Cardiac septum (tissue), 1 donor: ENCODE results near the gene KLF9. TPM values are rescaled to one million over a fixed set of nuclear protein-coding genes. Genes with fewer than 3 reads are reported as not detected.

Experiments used
- DNase-seq: peaks from one replicate; pipeline ENCODE4 v3.0.0-alpha.2; 2020; ENCODE audit warnings: low spot score
- intact Hi-C: fragments of 100-400 bp; cut with DNase I; formaldehyde crosslinking; loops from one replicate; pipeline ENCODE4 v1.14.0; 2022
- total RNA-seq: library from RNA; stranded (reverse); fragmentation: NEBNext Ultra II Directional; extraction: Animal tissue kit (Norgen Biotek cat#: 25700); gene quantifications from one replicate; pipeline ENCODE4 v1.2.1, GENCODE V29; 2021
- donor health status: DM: no; HTN: no; CAD: no.

KLF9 gene
- total RNA-seq, 1 donor from 2014 or later: 19.0 TPM

DNA sequence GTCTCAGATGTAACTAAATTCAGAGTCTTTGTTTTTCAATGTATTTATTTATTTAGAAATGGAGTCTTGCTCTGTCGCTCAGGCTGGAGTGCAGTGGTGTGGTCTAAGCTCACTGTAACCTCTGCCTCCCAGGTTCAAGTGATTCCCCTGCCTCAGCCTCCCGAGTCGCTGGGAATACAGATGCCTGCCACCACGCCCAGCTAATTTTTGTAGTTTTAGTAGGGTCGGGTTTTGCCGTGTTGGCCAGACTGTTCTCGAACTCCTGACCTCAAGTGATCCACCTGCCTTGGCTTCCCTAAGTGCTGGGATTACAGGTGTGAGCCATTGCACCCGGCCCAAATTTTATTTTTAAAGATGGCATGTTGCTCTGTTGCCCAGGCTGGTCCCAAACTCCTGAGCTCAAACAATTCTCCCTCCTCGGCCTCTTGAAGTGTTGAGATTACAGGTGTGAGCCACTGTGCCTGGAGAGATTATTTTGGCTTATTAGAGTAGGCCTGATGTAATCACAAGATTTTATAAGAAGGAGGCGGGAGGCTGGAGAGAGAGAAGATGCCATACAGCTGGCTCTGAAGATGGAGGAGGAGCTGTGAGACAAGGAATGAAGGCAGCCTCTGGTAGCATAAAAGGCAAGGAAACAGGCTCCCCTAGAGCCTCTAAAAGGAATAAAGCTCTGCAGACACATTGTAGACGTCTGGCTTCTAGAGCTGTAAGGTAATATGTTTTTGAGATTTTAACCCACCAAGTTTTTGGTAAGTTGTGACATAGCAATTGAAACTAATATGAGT lies 12.9 kb upstream of the KLF9 start:
- no peak for DNase-seq
- intact Hi-C loops: no loop called here

DNA sequence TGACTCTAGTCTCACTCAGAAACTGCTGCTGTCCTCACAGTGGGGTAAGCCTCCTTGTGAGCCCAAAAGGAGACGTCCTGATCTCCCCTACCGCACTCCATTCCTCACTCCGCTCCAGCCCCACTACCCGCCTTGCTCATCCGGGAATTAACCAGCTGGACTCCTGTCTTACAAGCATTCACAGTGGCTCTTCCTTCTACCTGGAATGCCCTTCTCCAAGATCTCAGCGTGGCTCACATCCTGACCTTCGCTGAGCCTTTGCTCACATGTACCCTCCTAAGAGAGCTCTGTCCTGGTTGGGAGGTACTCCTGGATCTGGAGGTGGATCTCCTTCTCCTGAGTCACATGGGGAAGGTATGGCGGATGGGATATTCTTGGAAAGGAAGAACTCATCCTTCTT lies 10.7 kb upstream of the KLF9 start:
- DNase-seq: no peak
- intact Hi-C loops: no loop called here

DNA sequence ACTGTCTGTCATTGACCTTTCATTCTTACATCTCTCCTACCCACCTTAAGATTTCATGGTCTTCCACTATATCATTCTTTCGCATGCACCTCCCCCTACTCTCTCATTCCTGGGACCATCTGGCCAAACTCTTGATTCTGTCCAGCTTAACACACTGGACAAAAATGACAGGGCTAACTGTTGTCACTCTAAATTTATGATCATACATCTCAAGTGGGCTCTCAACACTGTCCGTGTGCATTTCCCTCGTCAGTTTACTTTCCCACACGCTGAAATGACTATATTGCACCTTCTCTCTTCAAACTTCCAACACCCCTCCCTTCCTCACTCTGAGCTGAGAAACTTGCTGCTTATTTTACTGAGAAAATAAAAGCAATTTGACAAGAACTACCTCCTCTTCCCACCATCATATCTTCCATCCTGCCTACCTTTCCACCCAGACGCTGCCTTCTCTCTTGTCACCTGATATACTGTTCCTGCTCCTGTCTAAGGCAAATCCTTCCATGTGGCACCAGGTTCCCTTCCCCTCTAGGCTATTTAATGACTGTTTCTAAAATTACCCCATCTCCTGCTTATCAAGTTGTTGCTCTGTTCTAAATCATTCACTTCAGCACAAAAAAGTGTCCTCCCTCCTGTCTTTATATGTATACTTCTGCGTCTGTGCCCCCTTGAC lies 8.1 kb upstream of the KLF9 start:
- intact Hi-C loops: no loop called here
- DNase-seq: no peak

DNA sequence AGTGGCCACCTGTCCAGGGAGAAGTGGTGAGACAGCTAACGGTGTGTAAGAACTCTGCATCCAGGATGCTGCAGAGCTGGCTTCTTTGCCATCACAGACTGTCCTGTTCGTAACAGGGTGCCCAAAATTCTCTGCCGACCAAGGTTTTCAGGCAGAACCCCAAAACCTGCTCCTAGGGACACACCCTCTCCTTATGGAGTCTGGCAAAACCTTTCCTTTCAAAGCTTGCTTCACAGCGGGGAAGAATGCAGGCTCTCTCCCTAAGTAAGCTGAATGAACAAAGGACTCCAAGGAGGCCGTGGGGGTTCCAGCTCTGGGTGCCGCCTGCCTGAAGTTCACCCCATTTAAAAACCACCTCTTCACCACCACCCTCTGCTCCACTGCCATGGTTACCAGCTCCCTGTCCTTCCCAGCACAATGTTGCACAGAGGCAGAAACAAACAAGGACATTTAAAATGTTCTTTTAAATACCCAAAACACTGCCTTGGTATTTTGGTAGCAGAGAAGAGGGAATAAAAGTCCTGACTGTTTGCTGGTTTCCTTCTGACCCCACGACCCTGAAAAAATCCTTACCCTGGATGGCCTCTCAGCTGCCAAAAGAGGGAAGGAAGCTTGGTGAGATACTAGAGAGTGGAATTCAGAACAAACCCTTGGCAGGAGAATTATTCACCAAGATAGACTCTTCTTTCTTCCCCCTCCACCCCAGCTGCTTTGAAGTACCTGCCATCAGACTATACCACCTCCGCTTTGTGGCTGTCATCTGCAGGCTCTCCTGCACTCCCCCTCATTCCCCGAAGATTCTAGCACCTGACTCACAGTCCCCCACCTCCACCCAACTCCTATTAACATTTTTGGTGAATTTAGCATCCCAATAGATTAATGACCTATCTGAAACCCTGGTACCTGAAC lies 7.1 kb upstream of the KLF9 start:
- DNase-seq: no peak
- intact Hi-C loops: loop anchor here (2.0 kb wide), 2 partner anchors 59 to 165 kb away; no protein-coding TSS in a partner anchor

DNA sequence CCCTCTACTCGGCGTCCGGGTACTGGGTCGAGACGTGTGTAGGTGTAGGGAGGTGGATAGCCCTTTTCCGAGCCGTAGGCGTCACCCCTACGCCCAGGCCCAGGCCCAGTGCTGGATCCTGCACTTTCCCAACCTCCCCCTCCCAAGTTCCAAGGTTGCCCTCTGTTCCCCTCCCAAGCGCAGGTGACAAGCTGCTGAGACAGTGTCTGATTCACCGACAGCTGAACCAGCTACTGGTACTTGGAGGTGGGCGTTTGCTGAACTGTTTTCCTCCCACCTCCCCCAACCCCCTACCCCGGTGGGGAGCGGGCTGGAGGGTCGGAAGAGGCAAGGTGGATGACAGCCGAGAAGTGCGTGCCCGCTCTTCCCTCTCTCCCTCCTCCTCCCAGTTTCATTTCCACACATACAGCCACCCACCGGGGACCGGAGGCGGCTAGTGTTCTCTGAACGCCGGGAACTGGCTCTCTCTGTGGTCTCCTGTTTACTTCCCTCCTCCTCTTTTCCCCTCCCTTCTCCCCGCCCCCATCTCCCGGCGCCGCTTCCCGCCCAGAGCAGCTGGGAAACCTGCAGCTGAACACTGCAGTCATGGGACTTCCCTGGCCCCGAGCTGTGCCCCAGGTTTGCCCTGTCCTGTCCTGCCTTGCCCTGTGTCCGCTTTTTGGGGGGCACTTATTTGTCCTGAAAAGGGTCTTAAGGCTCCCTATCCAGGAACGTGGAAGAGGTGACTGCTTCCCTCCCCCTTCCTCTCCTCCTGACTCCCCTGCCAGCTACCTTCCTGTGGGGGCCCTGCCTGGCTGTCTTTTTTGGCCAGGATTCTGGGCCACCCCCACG lies 6.2 kb upstream of the KLF9 start:
- DNase-seq: peak; percentile 96
- intact Hi-C loops: loop anchor here (1.0 to 2.0 kb wide), 4 partner anchors 50 to 181 kb away; no protein-coding TSS in a partner anchor

DNA sequence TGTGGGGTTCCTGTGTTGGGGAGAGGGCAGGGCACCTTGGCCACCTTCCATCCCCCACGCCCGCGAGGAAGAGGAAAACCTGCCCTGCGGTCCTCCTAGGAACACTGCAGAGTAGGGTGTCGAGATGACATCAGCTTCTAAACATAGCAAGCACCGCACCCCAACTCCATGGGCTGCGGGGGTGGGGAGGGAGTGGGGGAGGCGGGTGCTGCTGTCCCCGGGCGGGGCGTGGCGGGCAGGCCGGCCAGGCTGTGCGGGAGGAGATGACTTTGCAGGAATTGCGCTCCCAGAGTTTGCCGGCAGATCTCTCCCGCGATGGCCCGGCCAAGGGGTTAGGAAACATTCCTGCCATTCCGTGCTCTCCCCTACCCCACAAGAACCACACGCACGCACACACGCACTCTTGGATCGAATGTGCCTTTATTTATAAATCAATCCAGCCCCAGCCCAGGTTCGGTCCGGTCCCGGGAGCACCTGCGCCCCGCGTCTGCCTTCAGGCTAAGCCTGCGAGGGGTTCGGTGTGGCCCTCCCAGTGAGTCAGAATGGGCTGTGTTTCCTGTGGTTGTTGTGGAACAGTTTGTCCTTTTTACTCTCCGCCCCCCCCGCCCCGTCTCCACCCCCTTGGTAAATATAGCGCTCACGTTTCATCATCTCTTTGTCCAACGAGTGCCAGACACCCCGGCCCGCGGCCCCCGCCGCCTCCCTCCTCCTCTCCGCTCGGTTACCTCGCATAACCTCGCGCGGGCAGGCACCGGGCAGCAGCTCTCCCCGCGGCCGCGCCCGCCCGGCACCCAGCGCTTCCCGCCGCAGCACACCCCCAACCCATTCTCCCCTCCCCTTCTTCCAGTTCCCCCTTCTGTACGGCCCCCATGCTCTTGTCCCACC lies 5.3 kb upstream of the KLF9 start:
- intact Hi-C loops: loop anchor here (1.0 to 5.0 kb wide), 5 partner anchors 51 to 182 kb away; partner anchors contain the start of gene SMC5
- DNase-seq: peak; percentile 95

DNA sequence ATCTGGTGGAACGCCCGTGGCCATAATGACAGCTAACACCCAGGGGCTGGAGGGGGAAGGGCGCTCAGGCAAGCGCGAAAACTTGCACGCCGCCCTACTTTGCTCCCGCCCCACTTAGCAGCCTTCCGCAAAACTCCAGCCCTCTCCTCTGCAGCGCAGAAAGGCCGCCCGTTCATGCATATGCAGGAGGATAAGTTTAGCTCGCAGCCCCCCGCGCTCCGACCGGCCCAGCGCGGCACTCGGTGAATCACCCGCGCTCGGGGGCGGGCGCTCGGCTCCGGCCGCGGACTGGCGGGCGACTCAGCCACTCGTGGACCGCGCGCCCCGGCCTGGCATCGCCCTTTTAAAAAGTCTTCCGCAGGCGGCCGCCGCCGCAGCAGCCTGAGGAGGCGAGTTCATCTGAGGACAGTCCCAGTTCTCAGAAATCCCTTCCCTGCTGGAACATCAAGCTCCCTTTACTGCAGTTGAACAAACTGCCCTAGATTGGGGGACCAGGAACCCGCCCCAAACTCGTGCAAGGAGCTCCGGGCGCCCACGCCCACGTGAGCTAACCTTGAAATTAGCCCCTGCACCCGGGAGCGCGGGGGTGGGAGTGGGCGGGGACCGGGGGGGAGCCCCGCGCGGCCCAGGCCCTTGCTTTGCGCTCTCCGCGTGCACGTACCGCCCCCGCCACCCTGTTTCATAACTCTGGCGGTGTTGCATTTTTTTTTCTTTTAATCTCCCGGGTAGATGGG lies 4.5 kb upstream of the KLF9 start:
- peak; percentile 97 for DNase-seq
- intact Hi-C loops: loop anchor here (5.0 kb wide), 1 partner anchor 162 kb away; the partner anchor contains the start of gene SMC5

DNA sequence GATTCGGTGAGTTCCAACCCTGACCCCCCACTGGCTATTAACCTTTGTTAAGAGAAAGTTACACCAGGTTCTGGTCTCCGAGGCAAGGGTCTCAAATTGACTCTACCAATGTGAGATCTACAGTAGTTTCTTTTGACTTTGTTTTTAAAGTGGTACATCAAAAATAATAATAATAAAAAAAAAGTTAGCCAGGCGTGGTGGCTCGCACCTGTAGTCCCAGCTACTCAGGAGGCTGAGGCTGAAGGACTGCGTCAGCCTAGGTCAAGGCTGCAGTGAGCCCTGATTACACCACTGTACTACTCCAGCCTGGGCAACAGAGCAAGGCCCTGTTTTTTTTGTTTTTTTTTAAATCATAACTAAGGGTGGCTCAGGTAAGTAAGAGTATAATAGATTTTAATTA lies 1.0 kb upstream of the KLF9 start:
- intact Hi-C loops: loop anchor here (5.0 kb wide), 1 partner anchor 158 kb away; the partner anchor contains the start of gene SMC5
- DNase-seq: no peak

DNA sequence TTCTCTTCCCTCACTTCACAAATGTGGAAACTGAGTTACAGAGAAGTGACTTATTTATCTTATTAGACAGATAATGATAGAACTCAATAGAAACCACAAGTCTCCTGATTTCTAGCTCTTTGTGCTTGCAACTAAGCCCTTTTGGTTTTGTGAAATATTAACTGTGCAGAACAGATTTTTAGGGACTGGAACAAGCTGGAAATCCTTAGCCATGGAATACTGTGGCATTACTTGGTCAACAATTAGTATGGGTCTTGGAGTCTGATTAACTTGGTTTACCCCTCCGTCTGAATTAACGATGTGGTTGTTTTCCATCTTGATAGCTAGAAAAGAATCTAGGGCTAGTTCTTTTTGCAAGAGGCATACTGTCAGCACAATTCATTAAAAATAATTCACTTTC lies 584 bp upstream of the KLF9 start:
- no peak for DNase-seq
- intact Hi-C loops: loop anchor here (5.0 kb wide), 1 partner anchor 158 kb away; the partner anchor contains the start of gene SMC5

DNA sequence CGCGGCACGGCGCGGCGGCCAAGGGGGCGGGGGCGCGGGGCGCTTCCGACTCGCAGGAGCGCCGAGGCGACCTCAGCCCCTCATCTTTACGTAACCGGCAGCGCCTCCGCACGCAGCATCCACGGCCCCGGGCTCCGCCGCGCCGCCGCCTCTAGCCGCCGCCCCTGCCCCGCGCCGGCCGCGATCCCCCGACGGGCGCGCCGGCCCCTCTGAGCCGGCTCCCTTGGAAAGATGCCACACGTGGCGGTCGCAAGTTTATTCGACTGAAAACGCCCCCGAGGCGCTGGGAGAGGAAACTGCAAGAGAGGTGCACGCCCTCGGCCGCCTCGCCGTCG lies 1.0 kb downstream of the KLF9 start:
- DNase-seq: peak; percentile 78
- intact Hi-C loops: loop anchor here (2.0 kb wide), 1 partner anchor 175 kb away; no protein-coding TSS in a partner anchor

DNA sequence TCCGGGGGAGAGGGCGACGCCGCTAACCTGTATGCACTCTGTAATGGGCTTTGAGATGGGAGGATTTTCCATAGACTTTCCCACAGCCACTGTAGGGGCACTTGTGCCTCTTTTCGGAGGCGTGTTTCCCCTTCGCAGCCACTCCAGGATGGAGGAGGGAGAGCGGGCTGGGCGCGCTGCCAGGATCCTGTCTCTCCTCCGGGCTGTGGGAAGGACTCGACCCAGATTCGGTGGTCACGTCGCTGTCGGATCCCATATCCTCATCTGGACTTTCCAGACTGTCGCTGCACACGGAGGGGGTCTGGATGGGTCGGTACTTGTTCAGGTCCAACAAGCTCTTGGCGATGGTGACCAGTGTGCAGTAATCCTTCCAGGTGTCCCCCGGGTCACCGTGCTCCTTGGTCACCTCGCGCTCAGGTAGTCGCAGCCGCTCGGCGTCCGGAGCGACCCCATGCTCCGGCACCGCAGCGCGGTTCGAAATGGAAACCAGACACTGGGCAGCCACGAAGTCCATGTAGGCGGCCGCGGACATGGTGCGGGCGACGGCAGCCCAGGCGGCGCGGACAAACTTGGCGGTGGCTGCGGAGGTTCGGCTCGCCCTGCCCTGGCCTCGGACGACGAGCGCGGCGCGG lies 1.5 kb downstream of the KLF9 start:
- intact Hi-C loops: loop anchor here (2.0 kb wide), 1 partner anchor 176 kb away; no protein-coding TSS in a partner anchor
- DNase-seq: peak; percentile 93

DNA sequence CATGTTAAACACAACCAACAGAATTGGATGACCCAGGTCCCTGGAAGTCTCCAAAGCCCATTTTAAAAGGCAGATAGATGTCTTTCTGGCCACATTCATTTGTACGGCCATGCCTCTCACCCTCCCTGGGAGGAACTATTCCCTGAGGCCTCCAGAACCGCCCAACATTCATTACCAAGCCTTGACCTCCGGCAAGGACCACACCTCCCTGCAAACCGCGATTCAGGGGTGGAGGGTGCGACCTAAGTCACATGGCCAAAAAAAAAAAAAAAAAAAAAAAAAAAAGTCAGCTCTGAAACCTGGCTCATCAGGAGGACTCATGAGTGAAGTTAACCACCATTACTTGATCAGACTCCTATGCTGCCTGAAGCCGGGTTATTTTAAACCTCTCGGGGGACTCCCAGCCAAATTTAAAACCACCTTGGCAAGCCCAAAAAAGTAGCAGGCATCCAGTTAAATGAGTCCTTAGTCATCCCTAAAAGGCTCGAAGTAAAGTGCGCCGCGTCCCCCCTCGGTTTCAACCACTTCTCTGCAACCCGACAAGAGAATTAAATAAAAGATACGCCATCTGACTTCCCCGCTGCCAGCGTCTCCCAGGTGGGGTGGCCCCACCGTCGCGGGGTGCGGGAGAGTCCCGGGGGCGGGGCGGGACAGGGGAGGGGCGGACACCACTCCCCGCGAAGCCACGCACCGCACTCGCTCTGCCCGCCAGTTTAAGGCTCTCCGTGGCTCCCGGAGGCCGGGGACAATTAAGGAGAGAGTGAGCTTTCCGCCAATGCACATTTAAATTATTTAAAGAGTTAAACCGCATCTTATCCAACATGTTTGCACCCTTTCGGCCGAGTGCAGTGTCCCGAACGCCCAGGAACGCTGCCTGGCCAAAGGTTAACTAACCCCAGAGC lies 2.3 kb downstream of the KLF9 start:
- intact Hi-C loops: loop anchor here (2.0 kb wide), 1 partner anchor 177 kb away; no protein-coding TSS in a partner anchor
- peak; percentile 82 for DNase-seq

DNA sequence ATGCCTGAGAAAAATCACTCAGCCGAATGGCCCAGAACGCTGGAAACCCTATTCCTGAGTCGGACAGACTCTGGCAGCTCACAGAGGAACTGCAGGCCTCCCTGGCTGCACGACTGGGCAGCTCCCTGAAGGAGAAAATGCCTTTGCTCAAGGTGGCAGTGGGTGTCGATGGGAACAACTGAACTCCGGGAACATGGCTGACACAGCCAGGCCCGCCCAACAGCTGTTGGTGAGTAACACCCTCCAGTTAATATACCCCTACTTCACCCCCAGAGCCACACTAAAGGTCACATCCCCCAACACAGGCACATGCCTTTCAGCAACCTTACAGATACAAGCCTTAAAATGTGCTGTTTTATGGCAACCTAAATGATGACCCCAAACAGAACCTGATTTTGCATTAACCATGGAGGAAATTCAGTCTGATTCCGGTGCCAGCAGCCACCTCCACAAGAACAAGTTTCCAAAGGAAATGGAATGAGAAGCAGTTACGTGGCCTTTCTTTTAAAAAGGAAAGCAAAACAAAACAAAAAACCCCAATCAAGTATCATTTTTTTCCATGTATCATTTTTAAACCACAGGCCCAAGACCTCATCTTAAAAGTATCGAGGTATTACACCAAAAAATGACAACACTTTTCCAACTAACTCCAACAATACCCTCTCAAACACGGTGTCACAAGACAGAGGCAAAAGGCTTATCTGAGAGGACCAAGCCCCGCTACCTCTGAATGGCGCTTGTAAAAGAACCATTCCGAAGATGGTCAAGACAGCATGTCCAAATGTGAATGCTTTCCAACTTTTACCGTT lies 3.1 kb downstream of the KLF9 start:
- intact Hi-C loops: no loop called here
- peak; percentile 83 for DNase-seq

DNA sequence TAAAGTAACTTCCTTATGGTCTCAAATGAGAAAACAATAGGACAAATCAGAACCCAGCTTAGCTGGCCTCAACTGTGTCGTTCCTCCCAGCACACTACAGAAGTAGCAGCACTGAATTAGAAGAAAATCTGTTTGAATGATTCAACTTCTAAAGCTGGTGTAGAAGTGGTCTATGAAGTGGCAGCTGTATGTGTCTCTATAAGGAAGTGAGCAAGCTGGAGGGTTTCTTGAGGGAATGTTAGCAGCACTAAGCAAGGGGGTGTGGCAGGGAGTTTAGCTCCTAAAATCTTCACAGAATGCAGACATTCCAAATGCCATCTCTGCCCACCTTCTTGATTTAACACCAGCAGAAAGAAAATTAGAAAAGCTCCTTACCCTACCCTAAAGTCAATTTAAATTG lies 4.1 kb downstream of the KLF9 start:
- intact Hi-C loops: no loop called here
- no peak for DNase-seq

DNA sequence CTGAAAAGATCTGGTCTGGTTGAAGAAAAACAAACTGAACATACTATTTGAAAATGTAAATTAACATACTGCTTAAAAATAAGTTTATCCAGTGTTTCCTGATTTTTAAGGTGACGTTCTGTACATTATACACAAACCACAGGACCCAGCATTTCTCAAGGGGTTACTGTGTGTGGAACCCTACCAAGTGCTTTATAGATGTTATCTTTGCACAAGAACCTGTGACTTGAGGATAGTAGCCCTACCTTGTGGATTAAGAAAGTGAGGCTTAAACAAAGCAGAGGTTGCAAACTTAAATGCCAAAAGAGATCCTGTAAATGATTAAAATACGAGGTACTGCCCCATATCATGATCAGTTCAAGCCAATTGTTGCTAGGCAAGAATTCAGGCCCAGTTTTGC lies 4.7 kb downstream of the KLF9 start:
- no peak for DNase-seq
- intact Hi-C loops: no loop called here
